ENCODE results near the gene NPC1L1. TPM values are rescaled to one million over a fixed set of nuclear protein-coding genes. Genes with fewer than 3 reads are reported as not detected.
A peak's percentile ranks its signal among the peaks of the same experiment; 100 is the strongest.

The NPC1L1 gene
- total and polyA plus RNA-seq, 10 of the 15 experiments (the other 5 are each of a cell fraction or from before 2014, with no cell fraction given): 0.01 to 0.90 TPM; not detected in 8

GRCh38 chr7:44490351-44491200, 50.6 kb downstream of the NPC1L1 start, which contains the start of gene NUDCD3 (continued):
- TF ChIP-seq, protein P1, sequence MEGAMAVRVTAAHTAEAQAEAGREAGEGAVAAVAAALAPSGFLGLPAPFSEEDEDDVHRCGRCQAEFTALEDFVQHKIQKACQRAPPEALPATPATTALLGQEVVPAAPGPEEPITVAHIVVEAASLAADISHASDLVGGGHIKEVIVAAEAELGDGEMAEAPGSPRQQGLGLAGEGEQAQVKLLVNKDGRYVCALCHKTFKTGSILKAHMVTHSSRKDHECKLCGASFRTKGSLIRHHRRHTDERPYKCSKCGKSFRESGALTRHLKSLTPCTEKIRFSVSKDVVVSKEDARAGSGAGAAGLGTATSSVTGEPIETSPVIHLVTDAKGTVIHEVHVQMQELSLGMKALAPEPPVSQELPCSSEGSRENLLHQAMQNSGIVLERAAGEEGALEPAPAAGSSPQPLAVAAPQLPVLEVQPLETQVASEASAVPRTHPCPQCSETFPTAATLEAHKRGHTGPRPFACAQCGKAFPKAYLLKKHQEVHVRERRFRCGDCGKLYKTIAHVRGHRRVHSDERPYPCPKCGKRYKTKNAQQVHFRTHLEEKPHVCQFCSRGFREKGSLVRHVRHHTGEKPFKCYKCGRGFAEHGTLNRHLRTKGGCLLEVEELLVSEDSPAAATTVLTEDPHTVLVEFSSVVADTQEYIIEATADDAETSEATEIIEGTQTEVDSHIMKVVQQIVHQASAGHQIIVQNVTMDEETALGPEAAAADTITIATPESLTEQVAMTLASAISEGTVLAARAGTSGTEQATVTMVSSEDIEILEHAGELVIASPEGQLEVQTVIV (IDR thresholded peaks at IDR 0.05; ENCODE audit: borderline replicate concordance, partially characterized antibody): peak; percentile 83
- TF ChIP-seq, protein P2, sequence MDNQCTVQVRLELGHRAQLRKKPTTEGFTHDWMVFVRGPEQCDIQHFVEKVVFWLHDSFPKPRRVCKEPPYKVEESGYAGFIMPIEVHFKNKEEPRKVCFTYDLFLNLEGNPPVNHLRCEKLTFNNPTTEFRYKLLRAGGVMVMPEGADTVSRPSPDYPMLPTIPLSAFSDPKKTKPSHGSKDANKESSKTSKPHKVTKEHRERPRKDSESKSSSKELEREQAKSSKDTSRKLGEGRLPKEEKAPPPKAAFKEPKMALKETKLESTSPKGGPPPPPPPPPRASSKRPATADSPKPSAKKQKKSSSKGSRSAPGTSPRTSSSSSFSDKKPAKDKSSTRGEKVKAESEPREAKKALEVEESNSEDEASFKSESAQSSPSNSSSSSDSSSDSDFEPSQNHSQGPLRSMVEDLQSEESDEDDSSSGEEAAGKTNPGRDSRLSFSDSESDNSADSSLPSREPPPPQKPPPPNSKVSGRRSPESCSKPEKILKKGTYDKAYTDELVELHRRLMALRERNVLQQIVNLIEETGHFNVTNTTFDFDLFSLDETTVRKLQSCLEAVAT (IDR thresholded peaks at IDR 0.05): peak; percentile 51; the same call in 1 of the 2 replicates
- TF ChIP-seq EGR1 (IDR thresholded peaks at IDR 0.05; ENCODE audit: borderline replicate concordance in 1 of 2, low read depth in 2 of 2, low read length in 2 of 2): peak; percentile 44 to 58; a peak in 2 of 3 replicates
- no peak for TF ChIP-seq BCL11A (IDR thresholded peaks at IDR 0.05; ENCODE audit: low read depth, low read length)
- TF ChIP-seq TARDBP (IDR thresholded peaks at IDR 0.05; ENCODE audit: borderline replicate concordance): peak; percentile 43; the same call in 1 of the 2 replicates
- TF ChIP-seq MYC (IDR thresholded peaks at IDR 0.05; ENCODE audit: insufficient read depth, insufficient read length, insufficient replicate concordance, low read length, severe bottlenecking): peak; percentile 98
- no peak for TF ChIP-seq NR2C2 (IDR thresholded peaks at IDR 0.05; ENCODE audit: borderline replicate concordance, control insufficient read depth, insufficient read length, low read depth)
- peak; percentile 80 for TF ChIP-seq DPF2 (IDR thresholded peaks at IDR 0.05)
- no peak for TF ChIP-seq IRF3 (IDR thresholded peaks at IDR 0.05)
- TF ChIP-seq NFYA (IDR thresholded peaks at IDR 0.05; ENCODE audit: borderline replicate concordance, low read depth, low read length): no peak
- peak; percentile 96 for TF ChIP-seq ASH2L (IDR thresholded peaks at IDR 0.05; ENCODE audit: borderline replicate concordance, low read depth)
- peak; percentile 69; the same call in 1 of the 2 replicates for TF ChIP-seq CREM (IDR thresholded peaks at IDR 0.05; ENCODE audit: low read depth)
- no peak for TF ChIP-seq RFX5 (IDR thresholded peaks at IDR 0.05; ENCODE audit: low read depth, low read length)
- no peak for TF ChIP-seq SUPT20H (IDR thresholded peaks at IDR 0.05; ENCODE audit: borderline replicate concordance, control insufficient read depth, low read depth, low read length)
- peak; percentile 89 for TF ChIP-seq POLR2AphosphoS5 (IDR thresholded peaks at IDR 0.05; ENCODE audit: low read length)
- no peak for TF ChIP-seq SUZ12 (IDR thresholded peaks at IDR 0.05; ENCODE audit: unreplicated experiment)
- TF ChIP-seq STAT1 (conservative IDR thresholded peaks at IDR 0.05): peak; percentile 70; the same call in 1 of the 2 replicates
- no peak for TF ChIP-seq EED (IDR thresholded peaks at IDR 0.05; ENCODE audit: low read depth)
- 0 out of 2 replicates have a peak, but pooled peaks have one; percentile 23 for TF ChIP-seq MTA2 (IDR thresholded peaks at IDR 0.05; ENCODE audit: low read depth)
- TF ChIP-seq BHLHE40 (IDR thresholded peaks at IDR 0.05; ENCODE audit: borderline replicate concordance in 1 of 2, low read depth in 2 of 2, low read length in 1 of 2): peak; percentile 81 to 95
- TF ChIP-seq BCLAF1 (IDR thresholded peaks at IDR 0.05): no peak
